Testis (tissue), 3 donors: Measurements from ENCODE around the gene KLF15. TPM values are rescaled to one million over a fixed set of nuclear protein-coding genes. Genes with fewer than 3 reads are reported as not detected.

Experiments
- DNase-seq: peaks from one replicate; pipeline ENCODE4 v3.0.0-alpha.2; 2019
- H3K27ac ChIP-seq, 2 donors: fragments of 200-600 bp; sonication (generic); one replicate each; pipeline ENCODE4 v1.5.1; 2019
- H3K27me3 ChIP-seq: fragments of 200-600 bp; sonication (generic); one replicate; pipeline ENCODE4 v1.5.1; 2019
- H3K36me3 ChIP-seq: fragments of 200-600 bp; sonication (generic); one replicate; pipeline ENCODE4 v1.5.1; 2017; ENCODE audit warnings: low read depth; ENCODE audit errors: missing control alignments
- H3K4me1 ChIP-seq: fragments of 200-600 bp; sonication (generic); one replicate; pipeline ENCODE4 v1.5.1; 2019
- H3K4me3 ChIP-seq, 2 donors: fragments of 200-600 bp; sonication (generic); one replicate each; pipeline ENCODE4 v1.5.1; 2017 to 2019
- H3K9me3 ChIP-seq: fragments of 200-600 bp; sonication (generic); one replicate; pipeline ENCODE4 v1.5.1; 2017
- POLR2A ChIP-seq: fragments of 450-650 bp; IDR thresholded peaks from one replicate; pipeline ENCODE4 v1.6.1; 2017; ENCODE audit warnings: antibody characterized with exemption, mild to moderate bottlenecking, moderate library complexity
- WGBS, 2 donors: methylation state at CpG; one replicate each; pipeline ENCODE4 v1.1.5; 2018; 5-methylcytosine and 5-hydroxymethylcytosine counted together
- intact Hi-C: fragments of 100-400 bp; cut with DNase I; formaldehyde crosslinking; loops from one replicate; pipeline ENCODE4 v1.15.1; 2023; ENCODE audit warnings: low total_unique reads
- polyA plus RNA-seq: library from polyadenylated mRNA; stranded (reverse); fragments of 350-450 nt; fragmentation: Illumina TruSeq; extraction: RNeasy Lipid Tissue Mini Kit (QIAGEN cat#74804); gene quantifications from one replicate; pipeline ENCODE4 v1.2.3, GENCODE V29; 2014; ENCODE audit warnings: low read depth, low replicate concordance; ENCODE audit not compliant: insufficient read depth
- total RNA-seq, 2 donors: library from RNA; depleted of rRNA; stranded (reverse); fragments of >200 nt; gene quantifications; one replicate each; pipeline ENCODE4 v1.2.3, GENCODE V29; 2016
- TF ChIP-seq, protein P1 (sequence below), 3 experiments: fragments of 450-650 bp in 2 of 3; fragments of 200-600 bp in 1 of 3; sonication (generic) in 1 of 3; IDR thresholded peaks; one replicate each; pipeline ENCODE4 v1.5.1; 2016 to 2019; ENCODE audit warnings: antibody characterized with exemption in 3 of 3, mild to moderate bottlenecking in 2 of 3, moderate library complexity in 1 of 3

KLF15 gene
- total and polyA plus RNA-seq, 3 donors from 2014 or later = 8.5 to 36.1 (median 32.0) TPM

DNA sequence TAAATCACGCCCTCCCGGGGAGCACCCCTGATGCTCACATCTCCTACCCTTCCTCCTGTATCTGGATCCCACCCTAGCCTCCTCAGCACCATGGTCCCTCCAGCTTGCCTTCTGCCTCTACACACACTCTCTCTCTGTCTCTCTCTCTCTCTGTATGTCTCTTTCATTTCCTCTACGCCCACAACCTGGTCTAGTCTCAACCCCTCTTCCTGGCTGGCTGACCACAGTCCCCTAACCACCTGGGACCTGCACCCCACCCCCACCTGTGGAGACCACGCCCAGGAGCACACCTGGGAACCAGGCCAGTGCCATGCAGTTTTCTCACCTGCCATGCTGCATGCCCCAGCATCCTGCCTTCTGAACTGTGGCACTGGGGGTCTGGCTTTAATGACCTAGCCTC is 33.5 kb upstream of the KLF15 start:
- H3K4me3 ChIP-seq = no peak overlapping the region
- 67 to 79% methylated on average over 4 of the region's 4 CpGs for WGBS, 2 donors
- no peaks in the 10 kb centered on the region for H3K9me3 ChIP-seq
- intact Hi-C loops = loop anchor here (10.0 kb wide), 2 partner anchors 126 to 256 kb away; no protein-coding TSS in a partner anchor
- no peak for TF ChIP-seq POLR2A
- TF ChIP-seq, protein P1, sequence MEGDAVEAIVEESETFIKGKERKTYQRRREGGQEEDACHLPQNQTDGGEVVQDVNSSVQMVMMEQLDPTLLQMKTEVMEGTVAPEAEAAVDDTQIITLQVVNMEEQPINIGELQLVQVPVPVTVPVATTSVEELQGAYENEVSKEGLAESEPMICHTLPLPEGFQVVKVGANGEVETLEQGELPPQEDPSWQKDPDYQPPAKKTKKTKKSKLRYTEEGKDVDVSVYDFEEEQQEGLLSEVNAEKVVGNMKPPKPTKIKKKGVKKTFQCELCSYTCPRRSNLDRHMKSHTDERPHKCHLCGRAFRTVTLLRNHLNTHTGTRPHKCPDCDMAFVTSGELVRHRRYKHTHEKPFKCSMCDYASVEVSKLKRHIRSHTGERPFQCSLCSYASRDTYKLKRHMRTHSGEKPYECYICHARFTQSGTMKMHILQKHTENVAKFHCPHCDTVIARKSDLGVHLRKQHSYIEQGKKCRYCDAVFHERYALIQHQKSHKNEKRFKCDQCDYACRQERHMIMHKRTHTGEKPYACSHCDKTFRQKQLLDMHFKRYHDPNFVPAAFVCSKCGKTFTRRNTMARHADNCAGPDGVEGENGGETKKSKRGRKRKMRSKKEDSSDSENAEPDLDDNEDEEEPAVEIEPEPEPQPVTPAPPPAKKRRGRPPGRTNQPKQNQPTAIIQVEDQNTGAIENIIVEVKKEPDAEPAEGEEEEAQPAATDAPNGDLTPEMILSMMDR (IDR thresholded peaks at IDR 0.05) = no peak
- H3K4me1 ChIP-seq = no peaks in the 10 kb centered on the region
- H3K36me3 ChIP-seq = no peaks in the 10 kb centered on the region
- H3K27ac ChIP-seq = no peak overlapping the region
- no peak for DNase-seq
- no peaks in the 10 kb centered on the region for H3K27me3 ChIP-seq

DNA sequence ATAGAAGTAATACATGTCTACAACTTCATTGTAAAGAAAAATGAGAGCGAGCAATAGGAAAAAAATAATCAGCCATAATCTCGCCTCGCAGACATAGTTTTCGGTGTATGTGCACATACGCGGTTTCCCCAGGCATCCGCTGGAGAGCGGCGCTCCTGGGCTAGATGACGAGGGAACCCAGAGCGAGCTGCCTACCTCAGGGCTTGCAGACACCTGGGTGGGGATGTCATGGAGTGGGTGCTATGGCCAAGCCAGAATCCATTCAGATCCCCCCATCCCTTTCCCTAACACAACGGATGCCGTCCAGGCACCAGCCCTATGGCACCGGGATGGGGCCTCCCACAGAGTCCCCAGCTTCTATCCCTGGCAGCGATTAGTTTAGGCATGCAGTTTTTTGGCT is 33.0 kb upstream of the KLF15 start:
- Histone ChIP-seq H3K4me1 (no peaks in the 10 kb centered on the region), H3K4me3 (peak overlapping the region in 1 of 2 donors; percentile 21), H3K36me3 (no peaks in the 10 kb centered on the region), H3K27ac (no peak overlapping the region), H3K27me3 (no peaks in the 10 kb centered on the region), H3K9me3 (no peaks in the 10 kb centered on the region)
- intact Hi-C loops = loop anchor here (10.0 kb wide), 2 partner anchors 125 to 255 kb away; no protein-coding TSS in a partner anchor
- no peak for TF ChIP-seq POLR2A
- TF ChIP-seq, protein P1 (IDR thresholded peaks at IDR 0.05) = no peak
- no peak for DNase-seq
- WGBS, 2 donors = 56 to 81% methylated on average over 15 of the region's 15 CpGs

DNA sequence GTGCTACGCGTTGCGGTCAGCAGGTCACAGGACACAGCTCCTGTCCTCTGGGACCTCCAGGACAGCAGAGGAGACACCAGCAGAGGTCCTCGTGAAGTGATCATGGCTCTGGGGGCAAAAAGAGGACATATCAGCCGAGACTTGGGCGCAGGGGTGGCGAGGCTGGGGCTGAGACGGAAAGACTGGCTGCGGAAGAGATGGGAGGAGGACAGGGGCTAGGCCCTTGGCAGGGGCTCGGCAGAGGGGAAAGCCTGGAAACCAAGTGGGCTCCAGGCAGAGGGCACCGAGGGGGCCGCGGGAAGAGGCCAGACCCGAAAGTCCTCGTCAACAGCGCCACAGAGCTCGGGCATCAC is 32.6 kb upstream of the KLF15 start:
- no peaks in the 10 kb centered on the region for H3K4me1 ChIP-seq
- intact Hi-C loops = loop anchor here (10.0 kb wide), 2 partner anchors 125 to 255 kb away; no protein-coding TSS in a partner anchor
- no peaks in the 10 kb centered on the region for H3K27me3 ChIP-seq
- peak overlapping the region; percentile 3 to 21 for H3K4me3 ChIP-seq
- no peak for DNase-seq
- no peaks in the 10 kb centered on the region for H3K9me3 ChIP-seq
- H3K36me3 ChIP-seq = no peaks in the 10 kb centered on the region
- H3K27ac ChIP-seq = peak overlapping the region in 1 of 2 donors; percentile 31
- TF ChIP-seq, protein P1 (IDR thresholded peaks at IDR 0.05) = no peak
- no peak for TF ChIP-seq POLR2A
- WGBS, 2 donors = 54 to 55% methylated on average over 17 of the region's 17 CpGs

DNA sequence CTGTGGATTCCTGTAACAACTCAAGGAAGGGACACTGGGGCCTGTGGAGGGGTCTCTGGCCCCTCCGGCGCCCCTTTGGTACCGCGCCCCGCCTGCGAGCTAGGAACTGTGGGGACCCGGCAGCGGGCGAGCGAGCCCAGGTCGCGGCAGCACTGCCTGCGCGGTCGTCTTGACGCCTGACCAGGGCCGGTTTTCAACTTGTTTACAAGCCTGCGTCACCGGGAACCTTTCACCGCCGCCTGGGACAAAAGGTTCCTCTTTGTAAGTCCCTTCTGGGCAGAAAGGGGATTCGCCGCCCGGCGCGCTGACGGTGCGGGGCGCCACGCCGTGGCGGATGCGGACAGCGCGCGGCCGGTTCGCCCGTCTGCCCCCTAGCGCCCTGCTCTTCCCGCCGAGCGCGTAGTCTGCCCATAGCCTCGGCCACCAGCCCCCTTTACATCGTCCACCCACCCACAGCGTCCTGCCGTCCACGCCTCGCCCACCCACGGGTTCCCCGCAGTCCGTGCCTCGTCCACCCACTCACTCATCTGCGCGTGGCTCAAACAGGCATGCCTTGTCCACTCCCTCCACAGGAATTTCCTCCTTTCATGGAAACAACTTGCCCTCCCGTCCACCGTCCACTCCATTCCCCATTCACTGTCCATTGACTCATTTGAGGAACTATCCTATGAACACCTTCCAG is 32.0 kb upstream of the KLF15 start:
- peak overlapping the region; percentile 31 to 73 for H3K27ac ChIP-seq
- H3K4me3 ChIP-seq = peak overlapping the region; percentile 3 to 21
- no peaks in the 10 kb centered on the region for H3K27me3 ChIP-seq
- TF ChIP-seq POLR2A = no peak
- TF ChIP-seq, protein P1 (IDR thresholded peaks at IDR 0.05) = peak; percentile 92 to 99 (median 97)
- H3K36me3 ChIP-seq = no peaks in the 10 kb centered on the region
- no peaks in the 10 kb centered on the region for H3K9me3 ChIP-seq
- peak; percentile 96 for DNase-seq
- 1 to 3% methylated on average over 28 to 58 of the region's 58 CpGs for WGBS, 2 donors
- intact Hi-C loops = no loop called here
- no peaks in the 10 kb centered on the region for H3K4me1 ChIP-seq

DNA sequence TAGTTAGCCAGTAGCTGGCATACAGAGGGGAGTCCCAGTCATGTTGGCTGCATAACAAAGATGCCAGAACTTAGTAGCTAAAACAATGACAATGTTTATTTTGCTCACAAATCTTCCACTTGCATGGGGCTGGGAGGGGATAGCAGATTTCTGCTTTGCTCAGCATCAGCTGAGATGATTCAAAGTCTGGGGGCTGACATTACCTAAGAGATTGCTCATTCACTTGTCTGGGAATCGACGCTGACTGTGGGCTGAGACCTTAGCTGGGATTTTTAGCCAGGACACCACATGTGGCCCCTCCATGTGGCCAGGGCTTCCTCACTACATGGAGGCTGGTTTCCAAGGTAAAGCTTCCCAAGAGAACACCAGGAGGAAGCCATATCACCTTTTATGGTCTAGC is 24.8 kb upstream of the KLF15 start:
- Histone ChIP-seq H3K27me3 (no peaks in the 10 kb centered on the region), H3K9me3 (no peaks in the 10 kb centered on the region), H3K27ac (no peak overlapping the region), H3K4me1 (no peaks in the 10 kb centered on the region), H3K4me3 (no peak overlapping the region), H3K36me3 (no peaks in the 10 kb centered on the region)
- no peak for TF ChIP-seq POLR2A
- TF ChIP-seq, protein P1 (IDR thresholded peaks at IDR 0.05) = no peak
- no peak for DNase-seq
- intact Hi-C loops = no loop called here
- WGBS, 2 donors = 36 to 38% methylated on average over 2 of the region's 2 CpGs
